Astrocyte (in vitro differentiated cells and primary cell): ENCODE data around the gene CDC25B. TPM values are rescaled to one million over a fixed set of nuclear protein-coding genes. Genes with fewer than 3 reads are reported as not detected.

Source experiments
- DNase-seq: peaks from one replicate; pipeline ENCODE4 v3.0.0-alpha.2; 2010; ENCODE audit warnings: low read depth
- FAIRE-seq: peaks from 2 replicates; lab custom pipeline; 2011; peaks lifted over from hg19 to GRCh38; lab: Jason Lieb, UNC
- H2AFZ ChIP-seq: 2 replicates; pipeline ENCODE4 v1.6.0; 2012; ENCODE audit warnings: low read depth, low read length, inconsistent platforms
- H3K27ac ChIP-seq: 2 replicates; pipeline ENCODE4 v1.5.1; 2011; ENCODE audit warnings: low read depth, low read length, inconsistent platforms
- H3K27me3 ChIP-seq: 2 replicates; pipeline ENCODE4 v1.6.0; 2011; ENCODE audit warnings: low read length, inconsistent platforms; ENCODE audit not compliant: insufficient read depth
- H3K36me3 ChIP-seq: 2 replicates; pipeline ENCODE4 v1.5.1; 2011; ENCODE audit warnings: low read length, inconsistent platforms; ENCODE audit not compliant: insufficient read depth
- H3K4me1 ChIP-seq: 2 replicates; pipeline ENCODE4 v1.5.1; 2011; ENCODE audit warnings: low read length, inconsistent platforms; ENCODE audit not compliant: insufficient read depth
- H3K4me2 ChIP-seq: 2 replicates; pipeline ENCODE4 v1.6.0; 2012; ENCODE audit warnings: low read length, inconsistent platforms
- H3K4me3 ChIP-seq: 2 replicates; pipeline ENCODE4 v1.5.1; 2011; ENCODE audit warnings: low read depth, mild to moderate bottlenecking, low read length, inconsistent platforms; ENCODE audit not compliant: insufficient read depth
- H3K79me2 ChIP-seq: 2 replicates; pipeline ENCODE4 v1.6.0; 2012; ENCODE audit warnings: mild to moderate bottlenecking, low read length, inconsistent platforms; ENCODE audit not compliant: insufficient read depth
- H3K9ac ChIP-seq: 2 replicates; pipeline ENCODE4 v1.6.0; 2012; ENCODE audit warnings: mild to moderate bottlenecking, low read length, inconsistent platforms
- H3K9me3 ChIP-seq: 2 replicates; pipeline ENCODE4 v1.5.1; 2012; ENCODE audit warnings: low read depth, mild to moderate bottlenecking, low read length, inconsistent platforms; ENCODE audit not compliant: insufficient read depth
- H4K20me1 ChIP-seq: 2 replicates; pipeline ENCODE4 v1.6.0; 2012; ENCODE audit warnings: low read length, inconsistent platforms; ENCODE audit not compliant: insufficient read depth
- H3K27ac Mint-ChIP-seq: one replicate; pipeline ENCODE4 v1.8.0; 2021; ENCODE audit warnings: mild to moderate bottlenecking, mixed read lengths; ENCODE audit not compliant: unreplicated experiment
- H3K27me3 Mint-ChIP-seq: one replicate; pipeline ENCODE4 v1.8.0; 2021; ENCODE audit warnings: low read depth, mixed read lengths; ENCODE audit not compliant: unreplicated experiment
- H3K36me3 Mint-ChIP-seq: one replicate; pipeline ENCODE4 v1.8.0; 2021; ENCODE audit warnings: low read depth, mixed read lengths; ENCODE audit not compliant: unreplicated experiment
- H3K4me1 Mint-ChIP-seq: one replicate; pipeline ENCODE4 v1.8.0; 2021; ENCODE audit warnings: low read depth, mixed read lengths; ENCODE audit not compliant: unreplicated experiment
- H3K4me3 Mint-ChIP-seq: one replicate; pipeline ENCODE4 v1.8.0; 2021; ENCODE audit warnings: mild to moderate bottlenecking, moderate library complexity, mixed read lengths; ENCODE audit not compliant: unreplicated experiment
- H3K9me3 Mint-ChIP-seq: one replicate; pipeline ENCODE4 v1.8.0; 2021; ENCODE audit warnings: mild to moderate bottlenecking, mixed read lengths; ENCODE audit not compliant: unreplicated experiment
- EZH2 ChIP-seq: IDR thresholded peaks from 2 replicates; pipeline ENCODE4 v1.6.1; 2012; ENCODE audit warnings: mild to moderate bottlenecking, low read length, inconsistent platforms; ENCODE audit not compliant: insufficient read depth
- total RNA-seq: library from RNA; stranded (reverse); gene quantifications from 2 replicates; pipeline ENCODE4 v1.2.1, GENCODE V29; 2021
- TF ChIP-seq, protein P1 (sequence below): IDR thresholded peaks from 2 replicates; pipeline ENCODE4 v1.5.1; 2011; ENCODE audit warnings: low read depth, mild to moderate bottlenecking, inconsistent platforms, low read length, moderate library complexity; ENCODE audit not compliant: insufficient read depth

Gene CDC25B
- total RNA-seq, 1 donor from 2014 or later, result 8.5 TPM

DNA sequence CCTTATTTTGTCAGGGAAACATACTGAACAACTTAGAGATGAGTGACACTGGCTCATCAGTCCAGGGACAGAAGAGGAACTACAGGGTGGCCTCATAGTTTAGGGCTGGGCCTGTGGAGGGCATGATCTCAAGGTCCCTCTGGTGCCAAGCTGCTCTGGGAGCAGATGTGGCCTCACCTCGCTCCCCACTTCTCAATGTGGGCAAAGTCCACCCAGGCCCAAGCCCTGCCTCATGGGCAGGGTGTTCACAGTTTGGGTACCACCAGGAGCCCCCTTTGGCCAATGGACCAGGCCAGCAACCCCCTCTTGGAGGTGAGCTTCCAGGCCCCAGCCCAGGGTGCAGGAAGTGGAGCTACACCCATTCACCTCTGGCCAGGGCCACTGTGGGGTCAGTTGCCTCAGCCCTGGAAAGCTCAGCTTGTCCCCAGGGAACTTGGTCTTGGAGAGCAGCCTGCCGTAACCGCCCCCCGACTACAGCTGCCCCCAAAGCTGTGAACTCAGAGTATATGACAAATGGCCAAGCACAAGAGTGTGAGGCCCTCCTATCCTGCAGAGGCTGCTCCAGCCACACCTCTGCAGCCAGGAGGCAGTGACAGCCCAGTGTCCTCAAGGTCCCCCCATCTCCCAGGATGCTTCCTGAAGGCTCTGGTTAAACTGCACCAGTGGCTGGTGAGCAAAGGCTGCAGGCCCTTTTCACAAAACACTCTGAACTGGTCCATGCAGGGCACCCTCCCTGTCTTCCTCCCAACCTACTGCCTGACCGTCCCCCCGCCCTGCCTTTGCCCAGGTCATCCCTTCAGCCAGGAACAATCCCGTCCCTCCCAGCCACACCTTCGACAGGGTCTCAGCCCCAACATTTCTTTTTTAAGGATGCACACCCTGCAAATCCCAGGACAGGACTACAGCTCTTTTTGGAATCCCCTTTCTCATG is 32.2 kb upstream of the CDC25B start:
- no peak overlapping the region for H2AFZ ChIP-seq
- no peaks in the 10 kb centered on the region for H3K27me3 ChIP-seq
- no peaks in the 10 kb centered on the region for H3K9me3 Mint-ChIP-seq
- FAIRE-seq, result no peak
- no peak for TF ChIP-seq EZH2
- TF ChIP-seq, protein P1, sequence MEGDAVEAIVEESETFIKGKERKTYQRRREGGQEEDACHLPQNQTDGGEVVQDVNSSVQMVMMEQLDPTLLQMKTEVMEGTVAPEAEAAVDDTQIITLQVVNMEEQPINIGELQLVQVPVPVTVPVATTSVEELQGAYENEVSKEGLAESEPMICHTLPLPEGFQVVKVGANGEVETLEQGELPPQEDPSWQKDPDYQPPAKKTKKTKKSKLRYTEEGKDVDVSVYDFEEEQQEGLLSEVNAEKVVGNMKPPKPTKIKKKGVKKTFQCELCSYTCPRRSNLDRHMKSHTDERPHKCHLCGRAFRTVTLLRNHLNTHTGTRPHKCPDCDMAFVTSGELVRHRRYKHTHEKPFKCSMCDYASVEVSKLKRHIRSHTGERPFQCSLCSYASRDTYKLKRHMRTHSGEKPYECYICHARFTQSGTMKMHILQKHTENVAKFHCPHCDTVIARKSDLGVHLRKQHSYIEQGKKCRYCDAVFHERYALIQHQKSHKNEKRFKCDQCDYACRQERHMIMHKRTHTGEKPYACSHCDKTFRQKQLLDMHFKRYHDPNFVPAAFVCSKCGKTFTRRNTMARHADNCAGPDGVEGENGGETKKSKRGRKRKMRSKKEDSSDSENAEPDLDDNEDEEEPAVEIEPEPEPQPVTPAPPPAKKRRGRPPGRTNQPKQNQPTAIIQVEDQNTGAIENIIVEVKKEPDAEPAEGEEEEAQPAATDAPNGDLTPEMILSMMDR, result no peak
- H3K9me3 ChIP-seq, result no peaks in the 10 kb centered on the region
- H3K27ac ChIP-seq, result no peak overlapping the region
- no peaks in the 10 kb centered on the region for H3K36me3 Mint-ChIP-seq
- peaks cover 2% of the 10 kb centered on the region for H3K27me3 Mint-ChIP-seq
- no peak overlapping the region for H3K4me2 ChIP-seq
- no peak overlapping the region for H3K4me3 ChIP-seq
- peak overlapping the region; percentile 41 for H3K4me3 Mint-ChIP-seq
- no peak overlapping the region for H3K9ac ChIP-seq
- H3K79me2 ChIP-seq, result peaks cover 50% of the 10 kb centered on the region
- H3K4me1 Mint-ChIP-seq, result peaks cover 3% of the 10 kb centered on the region
- peaks cover 3% of the 10 kb centered on the region for H3K36me3 ChIP-seq
- no peak for DNase-seq
- H3K4me1 ChIP-seq, result peaks cover 27% of the 10 kb centered on the region
- no peak overlapping the region for H3K27ac Mint-ChIP-seq
- peaks cover 22% of the 10 kb centered on the region for H4K20me1 ChIP-seq

DNA sequence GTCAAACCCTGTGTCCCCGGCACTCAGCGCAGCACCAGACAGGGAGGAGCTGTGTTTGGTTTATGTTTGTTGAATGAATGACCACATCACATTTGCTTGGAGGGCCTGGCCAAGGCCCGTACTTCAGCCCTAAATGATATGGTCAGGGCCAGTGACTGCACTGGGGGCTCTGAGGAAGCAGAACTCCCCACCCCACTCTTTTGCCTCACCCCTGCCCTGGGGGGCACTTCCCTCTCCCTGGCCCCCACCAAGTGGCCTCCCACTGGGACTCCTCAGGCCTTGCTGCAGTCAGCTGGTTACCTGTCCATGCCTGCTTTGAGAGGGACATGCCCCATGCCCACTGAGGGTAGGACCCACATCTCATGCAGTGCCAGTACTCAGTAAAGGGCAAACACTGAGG is 31.5 kb upstream of the CDC25B start:
- H3K27me3 Mint-ChIP-seq, result peaks cover 2% of the 10 kb centered on the region
- Histone ChIP-seq H3K9ac (no peak overlapping the region), H3K27me3 (no peaks in the 10 kb centered on the region), H3K4me3 (no peak overlapping the region), H3K79me2 (peaks cover 48% of the 10 kb centered on the region), H2AFZ (no peak overlapping the region), H3K27ac (no peak overlapping the region), H3K9me3 (no peaks in the 10 kb centered on the region), H4K20me1 (peaks cover 22% of the 10 kb centered on the region), H3K4me1 (peaks cover 32% of the 10 kb centered on the region), H3K36me3 (peaks cover 3% of the 10 kb centered on the region), H3K4me2 (no peak overlapping the region)
- DNase-seq (no peak), FAIRE-seq (no peak)
- H3K27ac Mint-ChIP-seq, result no peak overlapping the region
- H3K36me3 Mint-ChIP-seq, result no peaks in the 10 kb centered on the region
- TF ChIP-seq, protein P1, result no peak
- TF ChIP-seq EZH2, result no peak
- H3K4me1 Mint-ChIP-seq, result peaks cover 6% of the 10 kb centered on the region
- H3K9me3 Mint-ChIP-seq, result no peaks in the 10 kb centered on the region
- no peak overlapping the region for H3K4me3 Mint-ChIP-seq
